Smooth muscle cell (in vitro differentiated cells): ENCODE measurements around the gene PITPNM3. TPM values are rescaled to one million over a fixed set of nuclear protein-coding genes. Genes with fewer than 3 reads are reported as not detected.

Experiments used
- DNase-seq: peaks from one replicate; lab custom pipeline; 2025; ENCODE audit not compliant: unreplicated experiment; lab: John Stamatoyannopoulos, UW
- H2AFZ ChIP-seq: fragments of 200-600 bp; sonication (generic); 2 replicates; pipeline ENCODE4 v1.6.0; 2016; ENCODE audit warnings: antibody characterized with exemption, low read depth, mild to moderate bottlenecking
- H3F3A ChIP-seq: fragments of 200-600 bp; sonication (generic); 2 replicates; pipeline ENCODE4 v1.6.0; 2017; ENCODE audit warnings: antibody characterized with exemption, low read depth
- H3K27ac ChIP-seq: fragments of 200-600 bp; sonication (generic); 2 replicates; pipeline ENCODE4 v1.5.1; 2016; ENCODE audit warnings: low read depth, mild to moderate bottlenecking
- H3K27me3 ChIP-seq: fragments of 200-600 bp; sonication (generic); 2 replicates; pipeline ENCODE4 v1.6.1; 2016; ENCODE audit warnings: low read depth, mild to moderate bottlenecking
- H3K36me3 ChIP-seq: fragments of 200-600 bp; sonication (generic); 2 replicates; pipeline ENCODE4 v1.5.1; 2016; ENCODE audit warnings: low read depth
- H3K4me1 ChIP-seq: fragments of 200-600 bp; sonication (generic); 2 replicates; pipeline ENCODE4 v1.5.1; 2016; ENCODE audit warnings: low read depth
- H3K4me2 ChIP-seq: fragments of 200-600 bp; sonication (generic); 2 replicates; pipeline ENCODE4 v1.6.0; 2016; ENCODE audit warnings: mild to moderate bottlenecking
- H3K4me3 ChIP-seq: fragments of 200-600 bp; sonication (generic); 2 replicates; pipeline ENCODE4 v1.5.1; 2016; ENCODE audit warnings: mild to moderate bottlenecking
- H3K79me2 ChIP-seq: fragments of 200-600 bp; sonication (generic); 2 replicates; pipeline ENCODE4 v1.6.0; 2016; ENCODE audit warnings: low read depth, mild to moderate bottlenecking
- H3K9ac ChIP-seq: fragments of 200-600 bp; sonication (generic); 2 replicates; pipeline ENCODE4 v1.6.0; 2016; ENCODE audit warnings: low read depth
- H3K9me3 ChIP-seq: fragments of 200-600 bp; sonication (generic); replicated peaks from 2 replicates; pipeline ENCODE4 v1.5.1; 2016; ENCODE audit warnings: low read depth
- H4K20me1 ChIP-seq: fragments of 200-600 bp; sonication (generic); 2 replicates; pipeline ENCODE4 v1.6.0; 2016; ENCODE audit warnings: low read depth
- CTCF ChIP-seq: fragments of 200-600 bp; sonication (generic); IDR thresholded peaks from 2 replicates; pipeline ENCODE4 v1.5.1; 2017; ENCODE audit warnings: borderline replicate concordance, mild to moderate bottlenecking, antibody characterized with exemption; ENCODE audit not compliant: insufficient read depth, poor library complexity, severe bottlenecking
- WGBS: methylation state at CpG from one replicate; pipeline ENCODE4 v1.1.7; 2016; ENCODE audit warnings: low lambda C conversion rate; 5-methylcytosine and 5-hydroxymethylcytosine counted together
- polyA plus RNA-seq: library from polyadenylated mRNA; unstranded; fragments of >200 nt; fragmentation: Nextera tagmentation; extraction: Ambion mirVana; gene quantifications from 2 replicates; pipeline ENCODE4 v1.2.1, GENCODE V29; 2016
- total RNA-seq: library from RNA; depleted of rRNA; stranded (reverse); fragments of >200 nt; gene quantifications from 2 replicates; pipeline ENCODE4 v1.2.3, GENCODE V29; 2014

Gene PITPNM3
- total and polyA plus RNA-seq, 2 experiments from 2014 or later = 2.4 to 2.6 TPM

DNA sequence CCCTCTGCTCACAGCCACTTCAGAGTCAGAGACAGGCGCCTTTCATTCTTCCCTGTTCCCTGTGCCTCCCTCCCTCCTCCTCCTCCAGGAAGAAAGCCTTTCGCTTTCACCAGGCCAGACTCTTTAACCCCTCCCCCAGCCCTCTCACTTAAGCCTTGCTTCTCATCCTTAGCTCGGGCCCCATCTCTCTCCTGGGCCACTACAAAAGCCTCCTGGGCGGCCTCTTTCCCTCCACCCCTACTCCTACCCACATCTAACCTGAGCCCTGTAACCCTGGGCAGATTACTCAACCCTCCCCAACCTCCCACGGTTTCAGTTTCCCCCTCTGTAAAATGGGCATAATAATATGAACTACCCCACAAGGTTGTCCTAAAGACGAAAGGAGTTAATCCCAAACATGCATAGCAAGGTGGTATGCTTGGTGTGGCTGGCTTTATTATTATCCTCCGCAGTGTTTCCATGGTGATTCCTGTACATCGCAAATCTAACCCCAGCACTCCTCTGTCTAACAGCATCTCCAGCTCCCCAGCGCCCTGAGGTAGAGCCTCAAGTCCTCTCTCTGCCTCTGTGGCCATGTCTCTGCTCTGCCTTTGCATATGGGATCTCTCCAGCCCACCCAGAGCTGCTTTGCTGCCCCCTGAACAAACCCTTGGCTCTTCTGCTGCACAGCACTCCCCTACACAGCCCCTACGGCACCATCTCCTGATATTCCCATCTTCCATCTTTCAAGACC lies 94.4 kb downstream of the PITPNM3 start:
- Histone ChIP-seq H3K27ac (no peak overlapping the region), H3K9ac (no peak overlapping the region), H3K4me2 (no peak overlapping the region), H3F3A (no peaks in the 10 kb centered on the region), H3K4me3 (no peak overlapping the region), H3K36me3 (no peaks in the 10 kb centered on the region), H3K4me1 (peaks cover 8% of the 10 kb centered on the region), H4K20me1 (no peaks in the 10 kb centered on the region), H3K27me3 (no peaks in the 10 kb centered on the region), H3K9me3 (no peaks in the 10 kb centered on the region), H3K79me2 (no peaks in the 10 kb centered on the region), H2AFZ (no peak overlapping the region)
- no peak for DNase-seq
- TF ChIP-seq CTCF = no peak
- 67% methylated on average over 10 of the region's 10 CpGs for WGBS

DNA sequence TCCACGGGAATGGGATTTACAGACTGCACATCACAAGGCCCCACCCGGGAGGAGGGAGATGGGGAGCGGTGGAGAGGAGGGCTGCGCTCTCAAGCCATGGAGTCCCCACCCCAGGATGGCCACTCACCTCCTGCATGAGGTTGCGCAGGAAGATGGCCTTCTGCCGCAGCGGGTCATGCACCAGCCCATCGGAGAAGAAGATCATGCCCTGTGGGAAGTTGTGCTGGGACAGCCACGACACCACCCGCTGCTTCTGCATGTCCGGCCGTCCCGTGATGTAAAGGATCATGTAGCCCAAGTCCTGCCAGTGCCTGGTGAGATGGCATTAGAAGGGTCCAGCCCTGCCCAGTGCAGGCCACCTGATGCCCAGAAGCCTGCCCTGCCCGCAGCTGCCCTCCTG lies 95.1 kb downstream of the PITPNM3 start:
- Histone ChIP-seq H3K9ac (no peak overlapping the region), H3K9me3 (no peaks in the 10 kb centered on the region), H3K4me2 (no peak overlapping the region), H3K4me3 (no peak overlapping the region), H3K27ac (no peak overlapping the region), H3F3A (no peaks in the 10 kb centered on the region), H3K36me3 (no peaks in the 10 kb centered on the region), H3K4me1 (peaks cover 8% of the 10 kb centered on the region), H2AFZ (no peak overlapping the region), H3K27me3 (peaks cover 2% of the 10 kb centered on the region), H3K79me2 (no peaks in the 10 kb centered on the region), H4K20me1 (no peaks in the 10 kb centered on the region)
- WGBS = 91% methylated on average over 13 of the region's 14 CpGs
- no peak for TF ChIP-seq CTCF
- no peak for DNase-seq

- Histone ChIP-seq H3K9me3 (no peaks in the 10 kb centered on the region), H3F3A (no peaks in the 10 kb centered on the region), H3K79me2 (no peaks in the 10 kb centered on the region), H3K36me3 (no peaks in the 10 kb centered on the region), H3K9ac (no peak overlapping the region), H4K20me1 (no peaks in the 10 kb centered on the region), H3K27me3 (peaks cover 8% of the 10 kb centered on the region), H3K27ac (no peak overlapping the region), H3K4me3 (no peak overlapping the region), H2AFZ (no peak overlapping the region), H3K4me1 (peaks cover 8% of the 10 kb centered on the region), H3K4me2 (no peak overlapping the region)
- no peak for TF ChIP-seq CTCF
- DNase-seq = no peak
- 89% methylated on average over 9 of the region's 9 CpGs for WGBS
Measured at GRCh38 chr17:6460531-6461161, 95.7 kb downstream of the PITPNM3 start.

DNA sequence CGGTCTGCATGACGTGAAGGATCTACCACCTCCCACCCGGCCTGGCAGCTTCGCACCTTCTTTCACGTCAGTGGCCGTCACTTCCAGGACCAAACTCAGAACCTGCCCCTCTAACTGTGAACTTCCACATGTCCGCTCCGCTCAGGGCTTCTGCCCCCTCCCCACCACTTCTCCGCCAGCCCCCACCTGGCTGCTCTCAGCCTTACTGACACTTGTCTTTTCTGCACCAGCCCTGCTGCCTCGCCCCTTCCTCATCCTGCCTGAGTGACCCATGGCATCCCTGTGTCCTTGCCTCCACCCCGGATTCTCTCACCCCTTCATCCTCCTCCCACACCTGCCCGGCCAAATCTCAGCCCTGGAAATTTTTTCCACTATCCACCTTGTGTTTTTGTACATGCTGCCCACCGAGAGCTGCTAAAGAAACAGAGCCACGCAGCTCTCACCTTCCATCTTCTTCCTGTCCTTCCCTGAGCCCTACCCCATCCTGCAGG lies 97.8 kb downstream of the PITPNM3 start:
- no peak overlapping the region for H2AFZ ChIP-seq
- 93% methylated on average over 14 of the region's 14 CpGs for WGBS
- no peak for TF ChIP-seq CTCF
- H3K27me3 ChIP-seq = peaks cover 26% of the 10 kb centered on the region
- no peaks in the 10 kb centered on the region for H3K36me3 ChIP-seq
- no peaks in the 10 kb centered on the region for H3K9me3 ChIP-seq
- peaks cover 12% of the 10 kb centered on the region for H3K4me1 ChIP-seq
- H3K79me2 ChIP-seq = no peaks in the 10 kb centered on the region
- H4K20me1 ChIP-seq = no peaks in the 10 kb centered on the region
- no peak for DNase-seq
- no peak overlapping the region for H3K27ac ChIP-seq
- H3K4me3 ChIP-seq = no peak overlapping the region
- no peak overlapping the region for H3K4me2 ChIP-seq
- H3F3A ChIP-seq = no peaks in the 10 kb centered on the region
- H3K9ac ChIP-seq = no peak overlapping the region
